OCI-LY3 (cell line): ENCODE results near the gene SUSD4.

ENCODE experiments used
- H2AFZ ChIP-seq: fragments of 200-600, 300-600 bp; shearing (Covaris generic); 2 replicates; pipeline ENCODE4 v1.6.0; 2014; ENCODE audit warnings: antibody characterized with exemption, low read depth, low read length
- H3K27ac ChIP-seq: fragments of 200-600, 300-600 bp; sonication (generic); 2 replicates; pipeline ENCODE4 v1.5.1; 2014; ENCODE audit warnings: mild to moderate bottlenecking, low read length, moderate library complexity, mixed read lengths
- H3K27me3 ChIP-seq: fragments of 200-600, 300-600 bp; sonication (generic); 2 replicates; pipeline ENCODE4 v1.6.1; 2014; ENCODE audit warnings: low read depth, low read length, mixed read lengths
- H3K36me3 ChIP-seq: fragments of 200-600, 300-600 bp; sonication (generic); replicated peaks from 2 replicates; pipeline ENCODE3; 2014; ENCODE audit warnings: low read depth, low read length, mixed read lengths
- H3K4me1 ChIP-seq: fragments of 300-600, 200-600 bp; sonication (generic); 2 replicates; pipeline ENCODE4 v1.6.1; 2014; ENCODE audit warnings: low read length, mixed read lengths
- H3K4me2 ChIP-seq: fragments of 200-600, 300-600 bp; sonication (generic); 2 replicates; pipeline ENCODE4 v1.6.1; 2014; ENCODE audit warnings: low read length, mixed read lengths
- H3K4me3 ChIP-seq: fragments of 300-600, 200-600 bp; sonication (generic); 2 replicates; pipeline ENCODE4 v1.5.1; 2014; ENCODE audit warnings: antibody characterized with exemption, mild to moderate bottlenecking, low read length, moderate library complexity
- H3K79me2 ChIP-seq: fragments of 300-600, 200-600 bp; shearing (Covaris generic); 2 replicates; pipeline ENCODE4 v1.6.1; 2014; ENCODE audit warnings: mild to moderate bottlenecking, low read length, mixed read lengths
- H3K9ac ChIP-seq: fragments of 300-600, 200-600 bp; shearing (Covaris generic); 2 replicates; pipeline ENCODE4 v1.6.0; 2014; ENCODE audit warnings: mild to moderate bottlenecking, low read length, moderate library complexity
- H3K9me3 ChIP-seq: fragments of 200-600, 300-600 bp; shearing (Covaris generic); 2 replicates; pipeline ENCODE4 v1.6.1; 2014; ENCODE audit warnings: low read length, mixed read lengths; ENCODE audit not compliant: insufficient read depth
- H4K20me1 ChIP-seq: fragments of 200-600, 300-600 bp; sonication (generic); 2 replicates; pipeline ENCODE4 v1.6.1; 2016; ENCODE audit warnings: low read length, mixed read lengths; ENCODE audit not compliant: insufficient read depth
- CTCF ChIP-seq: fragments of 200-600, 300-600 bp; sonication (generic); IDR thresholded peaks from 2 replicates; pipeline ENCODE4 v1.5.1; 2014; ENCODE audit warnings: antibody characterized with exemption, low read length, low read depth
- EZH2phosphoT487 ChIP-seq: fragments of 200-600 bp; shearing (Covaris generic); IDR thresholded peaks from 2 replicates; pipeline ENCODE4 v1.6.1; 2018; ENCODE audit warnings: antibody characterized with exemption, mixed run types, low read depth

The SUSD4 gene

GRCh38 chr1:223410036-223410435 is 46.1 kb upstream of the SUSD4 start:
- H3K4me2 ChIP-seq = no peak overlapping the region
- no peak overlapping the region for H3K4me3 ChIP-seq

GRCh38 chr1:223405507-223405906 is 41.5 kb upstream of the SUSD4 start:
- Histone ChIP-seq H4K20me1 (no peaks in the 10 kb centered on the region), H3K36me3 (no peaks in the 10 kb centered on the region), H3K4me3 (no peak overlapping the region)

More at GRCh38 chr1:223410036-223410435, 46.1 kb upstream of the SUSD4 start:
- TF ChIP-seq CTCF = no peak
- TF ChIP-seq EZH2phosphoT487 = no peak
- Histone ChIP-seq H3K9me3 (no peaks in the 10 kb centered on the region), H2AFZ (no peak overlapping the region), H3K4me1 (no peaks in the 10 kb centered on the region), H4K20me1 (no peaks in the 10 kb centered on the region), H3K27me3 (peaks cover 30% of the 10 kb centered on the region), H3K79me2 (no peaks in the 10 kb centered on the region), H3K36me3 (no peaks in the 10 kb centered on the region), H3K9ac (no peak overlapping the region), H3K27ac (no peak overlapping the region)

GRCh38 chr1:223403184-223403815 is 39.3 kb upstream of the SUSD4 start:
- no peak overlapping the region for H3K4me3 ChIP-seq
- H3K79me2 ChIP-seq = no peaks in the 10 kb centered on the region
- H2AFZ ChIP-seq = no peak overlapping the region
- no peaks in the 10 kb centered on the region for H3K27me3 ChIP-seq
- H3K9ac ChIP-seq = no peak overlapping the region
- no peak overlapping the region for H3K4me2 ChIP-seq
- H3K36me3 ChIP-seq = no peaks in the 10 kb centered on the region
- no peaks in the 10 kb centered on the region for H4K20me1 ChIP-seq
- no peaks in the 10 kb centered on the region for H3K9me3 ChIP-seq
- no peaks in the 10 kb centered on the region for H3K4me1 ChIP-seq
- H3K27ac ChIP-seq = no peak overlapping the region
- TF ChIP-seq CTCF = no peak
- no peak for TF ChIP-seq EZH2phosphoT487

More at GRCh38 chr1:223405507-223405906, 41.5 kb upstream of the SUSD4 start:
- H3K27me3 ChIP-seq = no peaks in the 10 kb centered on the region
- no peak overlapping the region for H3K4me2 ChIP-seq
- no peak for TF ChIP-seq EZH2phosphoT487
- H3K79me2 ChIP-seq = no peaks in the 10 kb centered on the region
- no peaks in the 10 kb centered on the region for H3K9me3 ChIP-seq
- H3K27ac ChIP-seq = no peak overlapping the region
- no peak overlapping the region for H2AFZ ChIP-seq
- no peaks in the 10 kb centered on the region for H3K4me1 ChIP-seq
- H3K9ac ChIP-seq = no peak overlapping the region

- H2AFZ ChIP-seq = no peak overlapping the region
- no peak overlapping the region for H3K4me2 ChIP-seq
Observed at GRCh38 chr1:223402790-223403142, 38.8 kb upstream of the SUSD4 start.

More at GRCh38 chr1:223402790-223403142, 38.8 kb upstream of the SUSD4 start:
- no peaks in the 10 kb centered on the region for H3K4me1 ChIP-seq
- no peaks in the 10 kb centered on the region for H3K36me3 ChIP-seq
- H3K4me3 ChIP-seq = no peak overlapping the region
- no peaks in the 10 kb centered on the region for H4K20me1 ChIP-seq
- H3K79me2 ChIP-seq = no peaks in the 10 kb centered on the region
- no peak overlapping the region for H3K27ac ChIP-seq
- no peak overlapping the region for H3K9ac ChIP-seq
- no peaks in the 10 kb centered on the region for H3K27me3 ChIP-seq
- TF ChIP-seq CTCF (no peak), EZH2phosphoT487 (no peak)
- no peaks in the 10 kb centered on the region for H3K9me3 ChIP-seq
